Panc1 (cell line): ENCODE data around the gene VIPR2. TPM values are rescaled to one million over a fixed set of nuclear protein-coding genes. Genes with fewer than 3 reads are reported as not detected.

Experiments
- ATAC-seq: fragments of 200-7000 bp; cut with Tn5 transposase; 2 replicates; pipeline ENCODE4 v1.9.1; 2020; ENCODE audit warnings: mild to moderate bottlenecking, moderate library complexity
- BruUV-seq: library from RNA; stranded (reverse); fragments of 400-500 nt; replicated peaks from 2 replicates; lab custom pipeline; 2021; lab: Mats Ljungman, UMichigan
- CTCF ChIA-PET: fragments of 300-600 bp; sonication (Branson Sonifier 250); formaldehyde crosslinking; loops from one replicate; lab custom pipeline; 2022; ENCODE audit warnings: antibody characterized with exemption; lab: Charles Lee
- POLR2A ChIA-PET: fragments of 300-600 bp; sonication (Branson Sonifier 250); formaldehyde crosslinking; loops from one replicate; lab custom pipeline; 2022; ENCODE audit warnings: antibody characterized with exemption; lab: Charles Lee
- DNase-seq: peaks from one replicate; pipeline ENCODE4 v3.0.0-alpha.2; 2010; ENCODE audit warnings: low read depth, low spot score
- H3K27ac ChIP-seq: 2 replicates; pipeline ENCODE4 v1.5.1; 2011; ENCODE audit warnings: mild to moderate bottlenecking, low read length, inconsistent platforms
- H3K27me3 ChIP-seq: fragments of 200-500 bp; sonication (Bioruptor generic); 2 replicates; pipeline ENCODE4 v1.6.0; 2014; ENCODE audit warnings: low read length, inconsistent platforms; ENCODE audit not compliant: control insufficient read depth, insufficient read depth
- H3K36me3 ChIP-seq: fragments of 200-500 bp; sonication (Bioruptor generic); 2 replicates; pipeline ENCODE4 v1.5.1; 2014; ENCODE audit warnings: inconsistent platforms, mild to moderate bottlenecking, low read length, moderate library complexity; ENCODE audit not compliant: control insufficient read depth, insufficient read depth
- H3K4me1 ChIP-seq: 2 replicates; pipeline ENCODE4 v1.5.1; 2011; ENCODE audit warnings: inconsistent platforms, mild to moderate bottlenecking, low read length, moderate library complexity; ENCODE audit not compliant: control insufficient read depth, insufficient read depth
- H3K4me3 ChIP-seq, 2 experiments: 2 replicates each; pipeline ENCODE4 v1.5.1; 2011 to 2012; ENCODE audit warnings: low read depth in 2 of 2, low read length in 2 of 2, mild to moderate bottlenecking in 2 of 2, inconsistent platforms in 1 of 2, moderate library complexity in 1 of 2
- H3K9me3 ChIP-seq: fragments of 200-500 bp; sonication (Bioruptor generic); 2 replicates; pipeline ENCODE4 v1.5.1; 2014; ENCODE audit warnings: low read depth, mild to moderate bottlenecking, inconsistent platforms, low read length, moderate library complexity; ENCODE audit not compliant: control insufficient read depth, insufficient read depth
- CTCF ChIP-seq: fragments of 450-650 bp; IDR thresholded peaks from 2 replicates; pipeline ENCODE4 v1.5.1; 2017; ENCODE audit warnings: mild to moderate bottlenecking
- POLR2AphosphoS5 ChIP-seq: IDR thresholded peaks from 2 replicates; pipeline ENCODE4 v1.6.1; 2012; ENCODE audit warnings: mild to moderate bottlenecking, low read depth, low read length, moderate library complexity
- REST ChIP-seq, 2 experiments: IDR thresholded peaks; 2 replicates each; pipeline ENCODE4 v1.6.1; 2011 to 2012; ENCODE audit warnings: low read depth in 2 of 2, control low read depth in 1 of 2, low read length in 1 of 2, mild to moderate bottlenecking in 1 of 2, moderate library complexity in 1 of 2; ENCODE audit not compliant: insufficient read depth in 1 of 2
- SIN3A ChIP-seq: IDR thresholded peaks from 2 replicates; pipeline ENCODE4 v1.6.1; 2012; ENCODE audit warnings: low read depth, mild to moderate bottlenecking, low read length, moderate library complexity, borderline replicate concordance; ENCODE audit not compliant: insufficient read depth
- TCF7L2 ChIP-seq: IDR thresholded peaks from 2 replicates; pipeline ENCODE4 v1.6.1; 2011; ENCODE audit warnings: mild to moderate bottlenecking, low read depth, low read length, inconsistent platforms
- in situ Hi-C: cut with HindIII; loops from 2 replicates; pipeline ENCODE4 v1.10.0; 2016; ENCODE audit warnings: low sequenced_read_pairs, low pct_unique_long_range_greater_than_20kb
- intact Hi-C: fragments of 100-400 bp; cut with micrococcal nuclease; formaldehyde crosslinking; loops from one replicate; pipeline ENCODE4 v1.10.0; 2022; ENCODE audit not compliant: unreplicated experiment
- total RNA-seq: library from RNA; stranded (reverse); gene quantifications from one replicate; pipeline ENCODE4 v1.2.1, GENCODE V29; 2021; ENCODE audit not compliant: unreplicated experiment

The VIPR2 gene
- total RNA-seq, 1 experiment from 2014 or later, result not detected

DNA sequence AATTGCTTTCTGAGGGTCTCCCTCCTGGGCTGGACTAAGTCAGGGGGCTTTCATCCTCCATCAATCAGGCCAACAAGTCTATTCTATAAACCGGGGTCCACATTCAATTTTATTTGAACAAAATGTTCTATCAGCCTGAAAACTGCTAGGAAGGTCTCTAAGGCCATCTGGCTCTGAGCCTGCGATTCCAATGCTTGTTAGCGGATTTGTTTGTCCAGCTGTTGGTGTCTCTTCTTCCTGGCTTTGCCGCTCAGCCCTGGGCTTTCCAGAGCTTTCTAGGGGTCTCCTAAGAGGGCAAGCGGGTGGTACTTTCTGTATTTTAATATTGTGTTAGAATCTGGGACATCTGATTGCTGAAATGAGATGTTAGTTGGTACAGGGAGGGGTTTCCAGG, 136.7 kb downstream of the VIPR2 start:
- intact Hi-C loops, result no loop called here
- no peaks in the 10 kb centered on the region for H3K9me3 ChIP-seq
- TF ChIP-seq CTCF (no peak), REST (IDR thresholded peaks at IDR 0.05; ENCODE audit: insufficient read depth in 1 of 2, low read depth in 2 of 2, low read length in 1 of 2) (no peak), TCF7L2 (no peak), POLR2AphosphoS5 (no peak), SIN3A (no peak)
- no peaks in the 10 kb centered on the region for H3K27me3 ChIP-seq
- H3K4me3 ChIP-seq, result no peak overlapping the region
- no TSS peak for BruUV-seq
- ATAC-seq (no peak), DNase-seq (no peak)
- in situ Hi-C loops, result no loop called here
- ChIA-PET CTCF (no interaction called here), POLR2A (no interaction called here)
- H3K27ac ChIP-seq, result peak overlapping the region; percentile 34; the same call in 1 of the 2 replicates
- H3K4me1 ChIP-seq, result peaks cover 23% of the 10 kb centered on the region
- H3K36me3 ChIP-seq, result no peaks in the 10 kb centered on the region

- H3K27me3 ChIP-seq, result no peaks in the 10 kb centered on the region
- DNase-seq, result no peak
- in situ Hi-C loops, result no loop called here
- H3K27ac ChIP-seq, result peak overlapping the region; percentile 34; the same call in 1 of the 2 replicates
- H3K9me3 ChIP-seq, result no peaks in the 10 kb centered on the region
- H3K36me3 ChIP-seq, result no peaks in the 10 kb centered on the region
- no peak overlapping the region for H3K4me3 ChIP-seq
- ChIA-PET CTCF (no interaction called here), POLR2A (no interaction called here)
- H3K4me1 ChIP-seq, result peaks cover 17% of the 10 kb centered on the region
- no peak for TF ChIP-seq CTCF
- no peak for ATAC-seq
- intact Hi-C loops, result no loop called here
- BruUV-seq, result no TSS peak
These were observed 137.2 kb downstream of the VIPR2 start for GRCh38 chr7:159007364-159007995.
